Measurements from ENCODE around the gene SUPT5H. TPM values are rescaled to one million over a fixed set of nuclear protein-coding genes. Genes with fewer than 3 reads are reported as not detected.
"Not testable (repeated sequence)": the region's sequence is repeated elsewhere in the genome, so short reads cannot be mapped to it uniquely, and the experiment has no call there.

The SUPT5H gene
- total RNA-seq, 1 donor from 2014 or later = 57.0 TPM

- no peak for DNase-seq (ENCODE audit: low spot score)
- ATAC-seq = no peak
Observed at GRCh38 chr19:39449116-39449797, 3.9 kb downstream of the SUPT5H start.

DNA sequence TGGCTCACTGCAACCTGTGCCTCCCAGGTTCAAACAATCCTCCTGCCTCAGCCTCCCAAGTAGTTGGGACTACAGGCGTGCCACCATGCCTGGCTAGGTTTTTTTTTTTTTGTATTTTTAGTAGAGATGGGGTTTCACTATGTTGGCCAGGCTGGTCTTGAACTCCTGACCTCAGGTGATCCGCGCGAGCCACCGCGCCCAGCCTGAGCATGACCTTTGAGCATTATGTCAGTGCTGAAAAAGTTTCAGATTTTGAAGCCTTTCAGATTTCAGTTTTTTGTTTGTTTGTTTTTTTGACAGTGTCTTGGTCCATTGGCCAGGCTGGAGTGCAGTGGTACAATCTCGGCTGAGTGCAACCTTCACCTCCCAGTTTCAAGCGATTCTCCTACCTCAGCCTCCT lies 5.9 kb downstream of the SUPT5H start:
- not testable (repeated sequence) for DNase-seq (ENCODE audit: low spot score)
- ATAC-seq = peak; percentile 78

- ATAC-seq (no peak), DNase-seq (ENCODE audit: low spot score) (no peak)
Observed at GRCh38 chr19:39463403-39463802, 18.0 kb downstream of the SUPT5H start.

- ATAC-seq = no peak
- DNase-seq (ENCODE audit: low spot score) = no peak
Observed at GRCh38 chr19:39465956-39466747, 20.8 kb downstream of the SUPT5H start.

DNA sequence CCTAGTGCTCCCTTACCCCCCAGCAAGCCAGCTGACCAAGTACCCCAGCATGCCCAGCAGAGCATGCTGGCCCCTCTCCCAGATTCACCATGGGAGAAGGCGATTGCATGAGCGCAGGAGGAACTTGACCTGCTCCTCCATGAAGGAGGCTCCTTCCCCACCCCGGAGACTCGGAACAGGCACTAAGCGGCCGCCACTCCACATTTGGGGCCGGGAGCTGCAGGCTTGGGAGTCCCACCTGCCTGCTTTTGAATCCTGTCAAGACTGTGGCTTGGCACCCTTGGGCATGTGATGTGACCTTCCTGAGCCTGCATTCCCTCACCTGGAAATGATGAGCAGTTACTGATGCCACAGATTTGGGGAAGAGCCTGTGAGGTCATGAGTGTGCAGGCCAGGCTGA lies 22.6 kb downstream of the SUPT5H start:
- ATAC-seq = no peak
- DNase-seq (ENCODE audit: low spot score) = no peak

DNA sequence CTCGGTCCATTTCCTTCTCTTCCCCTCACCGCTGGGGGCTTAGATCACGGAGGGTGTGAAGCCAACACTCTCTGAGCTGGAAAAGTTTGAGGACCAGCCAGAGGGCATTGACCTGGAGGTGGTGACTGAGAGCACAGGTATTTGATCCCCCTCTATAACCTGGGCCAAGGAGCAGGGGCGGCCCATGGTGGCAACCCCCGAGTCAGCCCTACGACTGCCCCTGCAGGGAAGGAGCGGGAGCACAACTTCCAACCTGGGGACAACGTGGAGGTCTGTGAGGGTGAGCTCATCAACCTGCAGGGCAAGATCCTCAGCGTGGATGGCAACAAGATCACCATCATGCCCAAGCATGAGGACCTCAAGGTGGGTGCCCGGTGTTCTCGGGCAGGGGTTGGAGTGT lies 23.7 kb downstream of the SUPT5H start:
- ATAC-seq = no peak
- DNase-seq (ENCODE audit: low spot score) = no peak

DNA sequence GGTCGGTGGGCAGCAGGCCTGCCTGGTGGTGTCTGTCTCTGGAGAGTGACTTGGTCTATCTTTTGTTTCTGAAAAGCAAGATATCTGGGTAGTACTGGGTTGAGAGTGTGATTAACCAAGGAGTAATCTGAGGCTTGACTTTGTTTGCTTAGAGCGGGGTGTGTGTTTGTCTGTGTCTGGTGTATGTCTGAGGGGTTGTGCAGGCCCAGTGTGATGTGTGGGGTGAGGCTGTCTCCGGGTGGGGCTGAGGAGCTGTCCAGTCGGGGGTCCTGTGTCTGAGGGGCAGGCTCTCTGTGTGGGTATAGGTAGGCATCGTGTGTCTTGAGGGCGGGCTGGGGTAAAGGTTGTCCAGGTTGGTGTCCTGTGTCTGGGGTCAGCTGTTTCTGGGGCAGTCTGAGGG lies 24.2 kb downstream of the SUPT5H start:
- ATAC-seq (no peak), DNase-seq (ENCODE audit: low spot score) (no peak)

GRCh38 chr19:39470724-39471339 lies 25.4 kb downstream of the SUPT5H start:
- ATAC-seq (no peak), DNase-seq (ENCODE audit: low spot score) (no peak)

DNA sequence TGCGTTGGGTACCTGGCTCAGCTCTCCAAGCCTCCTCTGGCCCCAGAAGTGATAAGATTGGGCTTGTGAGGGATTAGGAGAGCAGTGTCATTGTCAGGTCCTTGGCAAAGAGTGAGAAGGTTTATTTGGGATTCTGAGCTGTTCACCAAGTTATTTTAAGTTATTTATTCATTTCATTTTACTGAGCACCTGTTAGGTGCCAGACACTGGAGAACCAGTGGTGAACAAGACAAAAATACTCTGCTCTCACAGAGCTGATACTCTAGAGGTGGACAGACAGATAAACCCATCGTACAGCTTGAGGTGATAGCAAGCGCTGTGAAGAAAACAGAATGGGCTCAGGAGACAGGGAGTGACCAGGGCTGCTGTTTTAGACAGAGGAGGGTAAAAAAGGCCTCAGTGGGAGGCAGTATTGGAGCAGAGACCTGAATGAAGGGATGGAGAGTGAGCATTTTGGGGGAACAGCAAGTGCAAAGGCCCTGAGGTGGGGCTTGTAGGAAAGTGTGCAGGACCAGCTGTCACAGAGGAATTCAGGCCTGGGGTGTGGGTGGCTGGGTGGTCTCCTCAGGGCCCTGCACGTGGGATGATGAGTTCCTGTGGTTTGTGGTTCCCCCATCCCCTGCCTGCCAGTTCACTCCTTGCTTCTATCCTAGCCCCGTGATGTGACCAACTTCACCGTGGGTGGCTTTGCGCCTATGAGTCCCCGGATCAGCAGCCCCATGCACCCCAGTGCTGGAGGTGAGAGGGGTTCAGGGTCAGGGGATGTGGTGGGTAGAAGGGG lies 26.6 kb downstream of the SUPT5H start:
- ATAC-seq = no peak
- no peak for DNase-seq (ENCODE audit: low spot score)

GRCh38 chr19:39472746-39473442 lies 27.5 kb downstream of the SUPT5H start:
- DNase-seq (ENCODE audit: low spot score) = no peak
- ATAC-seq = peak; percentile 10

GRCh38 chr19:39473443-39473960 lies 28.1 kb downstream of the SUPT5H start:
- ATAC-seq (peak; percentile 7), DNase-seq (ENCODE audit: low spot score) (no peak)

- DNase-seq (ENCODE audit: low spot score) = no peak
- ATAC-seq = peak; percentile 73
Observed at GRCh38 chr19:39474139-39474620, 28.8 kb downstream of the SUPT5H start.

DNA sequence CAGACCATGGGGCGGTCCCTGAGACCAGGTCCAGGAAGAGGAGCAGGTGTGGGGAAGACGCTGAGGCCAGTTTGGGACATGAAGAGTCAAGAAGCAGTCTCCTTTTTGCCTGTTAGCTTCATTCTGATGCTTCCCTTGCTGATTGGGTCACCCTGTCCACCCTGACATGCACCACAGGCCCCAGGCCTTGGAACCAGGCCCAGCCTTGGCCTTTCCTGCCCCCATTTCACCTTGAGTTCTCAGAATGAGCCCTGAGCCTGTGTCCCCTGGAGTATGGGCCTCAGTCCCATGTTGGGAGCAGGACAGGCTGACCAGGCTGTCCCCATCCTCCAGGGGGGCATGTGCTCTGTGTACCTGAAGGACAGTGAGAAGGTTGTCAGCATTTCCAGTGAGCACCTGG lies 30.4 kb downstream of the SUPT5H start:
- ATAC-seq = no peak

DNA sequence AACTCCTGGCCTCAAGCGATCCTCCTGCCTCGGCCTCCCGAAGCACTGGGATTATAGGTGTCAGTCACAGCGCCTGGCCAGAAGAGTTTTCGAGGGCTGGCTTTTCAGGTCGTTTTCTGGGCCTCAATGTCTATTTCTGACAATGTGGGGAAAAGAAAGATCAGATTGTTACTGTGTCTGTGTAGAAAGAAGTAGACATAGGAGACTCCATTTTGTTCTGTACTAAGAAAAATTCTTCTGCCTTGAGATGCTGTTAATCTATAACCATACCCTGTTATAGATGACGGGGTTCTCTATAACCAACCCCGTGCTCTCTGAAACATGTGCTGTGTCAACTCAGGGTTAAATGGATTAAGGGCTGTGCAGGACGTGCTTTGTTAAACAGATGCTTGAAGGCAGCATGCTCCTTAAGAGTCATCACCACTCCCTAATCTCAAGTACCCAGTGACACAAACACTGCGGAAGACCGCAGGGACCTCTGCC lies 34.0 kb downstream of the SUPT5H start:
- ATAC-seq; DNase-seq (ENCODE audit: low spot score): not testable (repeated sequence)

More for the DNA sequence above, 30.4 kb downstream of the SUPT5H start:
- no peak for DNase-seq (ENCODE audit: low spot score)

GRCh38 chr19:39479916-39480315 lies 34.5 kb downstream of the SUPT5H start:
- DNase-seq (ENCODE audit: low spot score) = no peak
- no peak for ATAC-seq

DNA sequence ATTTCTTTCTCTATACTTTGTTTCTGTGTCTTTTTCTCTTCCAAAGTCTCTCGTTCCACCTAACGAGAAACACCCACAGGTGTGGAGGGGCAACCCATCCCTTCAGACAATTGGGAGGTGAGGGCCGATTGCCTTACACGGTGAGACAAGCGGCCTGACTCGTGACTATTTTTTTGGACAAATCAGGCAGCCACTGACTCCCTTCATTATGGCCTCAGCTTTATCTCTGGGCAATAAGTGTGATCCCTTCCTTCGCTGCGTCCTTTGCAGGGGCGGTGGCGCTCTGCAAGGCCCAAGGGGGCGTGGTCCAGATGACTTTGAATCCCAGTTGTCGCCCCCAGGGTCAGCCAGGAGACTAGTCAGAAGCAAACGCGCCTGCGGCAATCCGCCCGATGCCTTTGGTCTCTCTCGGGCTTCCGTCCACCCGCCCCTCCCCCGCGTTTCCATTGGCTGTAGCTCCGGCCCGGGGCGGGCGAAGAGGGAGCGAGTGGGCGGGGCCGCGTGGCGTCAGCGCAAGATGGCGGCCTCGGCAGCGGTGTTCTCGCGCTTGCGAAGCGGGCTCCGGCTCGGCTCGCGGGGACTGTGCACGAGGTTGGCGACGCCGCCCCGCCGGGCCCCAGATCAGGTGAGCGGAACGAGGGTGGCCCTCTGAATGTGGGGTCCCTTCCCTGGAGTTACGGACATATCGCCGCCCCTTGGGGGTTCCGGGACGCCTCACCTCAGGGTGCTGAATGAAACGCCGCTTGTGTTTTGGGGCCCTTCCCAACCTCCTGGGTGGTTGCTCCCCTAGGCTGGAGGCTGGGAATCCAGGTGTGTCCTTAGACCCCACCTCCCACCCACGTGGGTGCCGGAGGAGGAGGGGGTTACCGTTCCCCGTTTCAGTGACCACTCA lies 35.2 kb downstream of the SUPT5H start, which contains the start of gene TIMM50:
TIMM50 (plus strand) TSS at position 502 of the 892 bp plus-strand sequence; CDS start at position 518, 16 bp downstream.
- peak; percentile 99 for ATAC-seq
- DNase-seq (ENCODE audit: low spot score) = peak; percentile 97

- ATAC-seq = no peak
- DNase-seq (ENCODE audit: low spot score) = no peak
Observed at GRCh38 chr19:39481229-39481545, 35.8 kb downstream of the SUPT5H start.

DNA sequence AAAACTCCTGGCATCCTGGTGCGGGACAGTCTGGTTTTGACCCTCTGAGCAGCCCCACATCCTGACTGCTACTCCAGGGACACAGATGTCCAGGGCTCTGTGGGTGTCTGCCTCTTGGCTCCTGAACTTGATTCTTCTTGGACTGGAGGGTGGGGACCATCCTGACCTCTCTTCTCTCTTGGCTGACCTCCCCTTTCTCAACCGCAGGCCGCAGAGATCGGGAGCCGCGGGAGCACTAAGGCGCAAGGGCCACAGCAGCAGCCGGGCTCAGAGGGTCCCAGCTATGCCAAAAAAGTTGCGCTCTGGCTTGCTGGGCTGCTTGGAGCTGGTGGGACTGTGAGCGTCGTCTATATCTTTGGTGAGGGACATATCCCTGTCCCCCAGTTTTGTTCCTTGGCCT lies 36.3 kb downstream of the SUPT5H start:
- DNase-seq (ENCODE audit: low spot score) (no peak), ATAC-seq (no peak)

- no peak for ATAC-seq
Observed at GRCh38 chr19:39483141-39483540, 37.8 kb downstream of the SUPT5H start.

More at GRCh38 chr19:39483141-39483540, 37.8 kb downstream of the SUPT5H start:
- DNase-seq (ENCODE audit: low spot score) = no peak

Data from left lobe of liver (tissue), 2 donors.